Trophoblast cell (in vitro differentiated cells and primary cell): ENCODE measurements around the gene UBE2J2.

Experiments used
- DNase-seq, 2 donors: peaks; one replicate each; pipeline ENCODE4 v3.0.0-alpha.2; 2016
- H2AFZ ChIP-seq: 2 replicates; pipeline ENCODE4 v1.6.1; 2013; ENCODE audit warnings: low read length, moderate library complexity, mild to moderate bottlenecking; ENCODE audit not compliant: insufficient read depth, poor library complexity
- H2AK5ac ChIP-seq: 2 replicates; pipeline ENCODE4 v1.6.1; 2013; ENCODE audit warnings: mild to moderate bottlenecking, low read length
- H2BK120ac ChIP-seq: 2 replicates; pipeline ENCODE4 v1.6.1; 2013; ENCODE audit warnings: low read length, mild to moderate bottlenecking, moderate library complexity; ENCODE audit not compliant: insufficient read depth, poor library complexity
- H2BK12ac ChIP-seq: 2 replicates; pipeline ENCODE4 v1.6.1; 2013; ENCODE audit warnings: mild to moderate bottlenecking, low read length, moderate library complexity
- H2BK5ac ChIP-seq: 2 replicates; pipeline ENCODE4 v1.6.1; 2013; ENCODE audit warnings: low read length, low read depth, moderate library complexity, mild to moderate bottlenecking; ENCODE audit not compliant: poor library complexity
- H3K14ac ChIP-seq: 2 replicates; pipeline ENCODE4 v1.6.1; 2013; ENCODE audit warnings: mild to moderate bottlenecking, low read length
- H3K18ac ChIP-seq: 2 replicates; pipeline ENCODE4 v1.6.1; 2013; ENCODE audit warnings: mild to moderate bottlenecking, low read length
- H3K23ac ChIP-seq: 2 replicates; pipeline ENCODE4 v1.6.1; 2013; ENCODE audit warnings: low read length
- H3K27ac ChIP-seq: 2 replicates; pipeline ENCODE4 v1.5.1; 2013; ENCODE audit warnings: low read depth, mild to moderate bottlenecking, inconsistent platforms, low read length, moderate library complexity
- H3K27me3 ChIP-seq: 2 replicates; pipeline ENCODE4 v1.6.1; 2013; ENCODE audit warnings: inconsistent platforms, mild to moderate bottlenecking, low read length, moderate library complexity; ENCODE audit not compliant: insufficient read depth
- H3K36me3 ChIP-seq, 2 experiments: 1 replicate in 1 of 2; 2 replicates in 1 of 2; pipeline ENCODE4 v1.6.1; 2013; ENCODE audit warnings: low read length in 2 of 2, mild to moderate bottlenecking in 2 of 2, moderate library complexity in 1 of 2; ENCODE audit not compliant: insufficient read depth in 2 of 2, control insufficient read depth in 1 of 2
- H3K4ac ChIP-seq: 2 replicates; pipeline ENCODE4 v1.6.1; 2013; ENCODE audit warnings: low read depth, mild to moderate bottlenecking, low read length, moderate library complexity
- H3K4me1 ChIP-seq, 2 experiments: 1 replicate in 1 of 2; 2 replicates in 1 of 2; pipeline ENCODE4 v1.6.1; 2013; ENCODE audit warnings: low read length in 2 of 2, mild to moderate bottlenecking in 2 of 2, moderate library complexity in 1 of 2; ENCODE audit not compliant: insufficient read depth in 2 of 2, control insufficient read depth in 1 of 2
- H3K4me2 ChIP-seq: 2 replicates; pipeline ENCODE4 v1.6.1; 2013; ENCODE audit warnings: inconsistent platforms, mild to moderate bottlenecking, low read length, moderate library complexity
- H3K4me3 ChIP-seq: 2 replicates; pipeline ENCODE4 v1.5.1; 2013; ENCODE audit warnings: mild to moderate bottlenecking, low read depth, low read length, inconsistent platforms
- H3K79me1 ChIP-seq: one replicate; pipeline ENCODE4 v1.6.1; 2013; ENCODE audit warnings: low read length
- H3K79me2 ChIP-seq: 2 replicates; pipeline ENCODE4 v1.6.1; 2013; ENCODE audit warnings: low read length, mild to moderate bottlenecking; ENCODE audit not compliant: control insufficient read depth, insufficient read depth, poor library complexity
- H3K9ac ChIP-seq: 2 replicates; pipeline ENCODE4 v1.6.1; 2013; ENCODE audit warnings: mild to moderate bottlenecking, low read length
- H3K9me3 ChIP-seq: 2 replicates; pipeline ENCODE4 v1.6.1; 2013; ENCODE audit warnings: low read depth, mild to moderate bottlenecking, control low read depth, inconsistent platforms, low read length; ENCODE audit not compliant: insufficient read depth
- H4K12ac ChIP-seq: 2 replicates; pipeline ENCODE4 v1.6.1; 2013; ENCODE audit warnings: low read depth, mild to moderate bottlenecking, low read length, moderate library complexity
- H4K8ac ChIP-seq: 2 replicates; pipeline ENCODE4 v1.6.1; 2013; ENCODE audit warnings: low read depth, mild to moderate bottlenecking, low read length, moderate library complexity
- H4K91ac ChIP-seq: one replicate; pipeline ENCODE4 v1.6.1; 2013; ENCODE audit warnings: low read depth, mild to moderate bottlenecking, low read length, moderate library complexity
- WGBS: extraction: QIAGEN DNeasy Blood & Tissue Kit; methylation state at CpG from one replicate; pipeline ENCODE4 v1.1.7; 2013; ENCODE audit warnings: missing lambda C conversion rate; ENCODE audit not compliant: insufficient read length, insufficient coverage; ENCODE audit errors: extremely low coverage; 5-methylcytosine and 5-hydroxymethylcytosine counted together

Gene UBE2J2

DNA sequence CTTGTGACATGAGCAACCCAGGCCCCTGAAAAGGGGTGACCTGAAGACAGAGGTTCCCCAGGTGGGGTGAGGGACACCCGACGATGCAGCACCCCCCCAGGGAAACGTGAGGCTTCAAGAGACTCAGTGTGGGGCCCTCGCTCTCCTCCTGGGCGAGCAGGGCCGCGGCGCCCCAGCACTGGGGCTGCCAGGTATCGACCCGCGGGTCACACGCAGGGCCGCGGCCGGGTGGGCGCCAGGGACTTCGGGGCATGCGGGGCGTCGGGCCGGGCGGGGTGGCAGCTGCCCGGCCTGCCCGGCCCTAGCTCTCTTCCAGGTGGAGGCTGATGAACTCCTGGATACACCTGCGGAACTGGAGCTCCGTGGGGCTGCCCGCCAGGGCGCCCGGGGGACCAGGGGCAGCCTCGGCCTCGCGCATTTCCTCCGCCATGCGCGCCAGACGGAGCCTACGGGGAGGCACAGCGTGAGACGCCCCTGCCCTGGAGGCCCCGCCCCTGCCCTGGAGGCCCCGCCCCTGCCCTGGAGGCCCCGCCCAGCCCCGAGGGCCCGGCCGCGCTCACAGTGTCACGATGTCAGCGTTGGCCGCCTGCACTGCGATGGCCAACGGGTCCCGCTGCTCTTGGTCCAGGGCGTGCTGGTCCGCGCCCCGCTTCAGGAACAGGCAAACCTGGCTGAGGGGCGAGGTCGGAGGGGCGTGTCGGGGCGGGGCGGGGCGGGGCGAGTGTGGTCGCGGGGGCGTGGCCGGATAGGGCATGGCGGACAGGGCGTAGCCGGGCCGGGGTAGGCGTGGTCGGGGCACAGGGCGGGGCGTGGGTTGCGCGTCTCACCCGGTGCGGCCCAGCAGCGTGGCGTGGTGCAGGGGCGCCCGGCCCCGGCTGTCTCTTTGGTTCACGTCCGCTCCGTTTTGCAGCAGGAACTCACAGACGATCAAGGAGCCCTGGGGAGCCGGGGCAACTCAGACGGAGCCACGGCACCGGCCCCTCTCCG is 19.9 kb upstream of the UBE2J2 start:
- Histone ChIP-seq H4K8ac (no peak overlapping the region), H3K14ac (no peak overlapping the region), H3K4me1 (no peaks in the 10 kb centered on the region), H3K36me3 (peaks cover 35 to 42% of the 10 kb centered on the region in 2 experiments), H3K27me3 (no peaks in the 10 kb centered on the region), H3K9me3 (peaks cover 6% of the 10 kb centered on the region), H3K27ac (no peak overlapping the region), H3K23ac (no peak overlapping the region), H3K79me1 (no peaks in the 10 kb centered on the region), H2BK12ac (no peak overlapping the region), H3K4ac (no peak overlapping the region), H3K79me2 (no peaks in the 10 kb centered on the region), H3K4me3 (no peak overlapping the region), H4K12ac (no peak overlapping the region), H4K91ac (no peak overlapping the region), H2BK5ac (no peak overlapping the region), H3K18ac (no peak overlapping the region), H3K9ac (no peak overlapping the region), H3K4me2 (no peak overlapping the region), H2AFZ (no peak overlapping the region), H2BK120ac (no peak overlapping the region), H2AK5ac (no peak overlapping the region)
- DNase-seq, result peak in 1 of 2 donors; percentile 42
- no CpG with 5 or more reads among the region's 94 CpGs for WGBS

DNA sequence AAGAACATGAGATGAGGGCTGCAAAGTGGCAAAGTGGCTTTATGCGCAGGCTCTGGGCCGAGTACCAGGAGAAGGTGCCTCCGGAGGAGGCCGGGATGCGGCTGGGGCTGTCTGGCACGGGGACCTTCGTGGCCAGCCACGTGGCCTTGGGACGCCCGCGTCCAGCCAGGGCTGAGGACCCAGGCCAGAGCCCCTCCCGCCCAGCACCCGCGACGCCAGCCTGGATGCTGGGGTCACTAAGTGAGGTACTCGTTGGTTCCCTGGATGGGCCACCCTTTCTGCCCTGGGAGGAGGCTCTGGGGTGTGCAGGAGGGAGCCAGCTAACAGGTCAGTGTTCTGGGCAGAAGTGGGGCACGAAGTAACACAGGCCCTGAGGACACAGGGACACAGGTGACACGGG is 19.2 kb upstream of the UBE2J2 start:
- no peak overlapping the region for H3K4me3 ChIP-seq

GRCh38 chr1:1292442-1292779 is 18.8 kb upstream of the UBE2J2 start:
- no peak overlapping the region for H2BK120ac ChIP-seq

More for the DNA sequence above, 19.2 kb upstream of the UBE2J2 start:
- Histone ChIP-seq H3K14ac (no peak overlapping the region), H3K36me3 (peaks cover 32 to 39% of the 10 kb centered on the region in 2 experiments), H3K23ac (no peak overlapping the region), H3K9ac (no peak overlapping the region), H4K91ac (no peak overlapping the region), H3K18ac (no peak overlapping the region), H2BK5ac (no peak overlapping the region), H2BK12ac (no peak overlapping the region), H4K8ac (no peak overlapping the region), H3K4me1 (no peaks in the 10 kb centered on the region), H3K27ac (no peak overlapping the region), H3K27me3 (no peaks in the 10 kb centered on the region), H4K12ac (no peak overlapping the region), H2BK120ac (no peak overlapping the region), H3K4ac (no peak overlapping the region), H3K4me2 (no peak overlapping the region), H3K79me1 (no peaks in the 10 kb centered on the region), H2AFZ (no peak overlapping the region), H2AK5ac (no peak overlapping the region), H3K9me3 (peaks cover 8% of the 10 kb centered on the region), H3K79me2 (no peaks in the 10 kb centered on the region)
- DNase-seq, result no peak
- WGBS, result no CpG with 5 or more reads among the region's 18 CpGs

GRCh38 chr1:1291548-1292441 is 18.1 kb upstream of the UBE2J2 start:
- Histone ChIP-seq H3K23ac (no peak overlapping the region), H3K4me3 (no peak overlapping the region), H2BK5ac (no peak overlapping the region), H3K27me3 (no peaks in the 10 kb centered on the region), H3K14ac (no peak overlapping the region), H3K4ac (no peak overlapping the region), H3K4me2 (no peak overlapping the region), H3K9ac (no peak overlapping the region), H3K4me1 (no peaks in the 10 kb centered on the region), H2AFZ (no peak overlapping the region), H2BK12ac (no peak overlapping the region), H2BK120ac (no peak overlapping the region), H3K18ac (no peak overlapping the region), H3K27ac (no peak overlapping the region), H4K91ac (no peak overlapping the region), H3K36me3 (peaks cover 26 to 34% of the 10 kb centered on the region in 2 experiments), H3K9me3 (peaks cover 4% of the 10 kb centered on the region), H4K8ac (no peak overlapping the region), H4K12ac (no peak overlapping the region), H3K79me2 (no peaks in the 10 kb centered on the region), H2AK5ac (no peak overlapping the region), H3K79me1 (no peaks in the 10 kb centered on the region)
- peak; percentile 76 to 84 for DNase-seq
- no CpG with 5 or more reads among the region's 45 CpGs for WGBS

More at GRCh38 chr1:1292442-1292779, 18.8 kb upstream of the UBE2J2 start:
- Histone ChIP-seq H4K12ac (no peak overlapping the region), H3K18ac (no peak overlapping the region), H3K4ac (no peak overlapping the region), H3K9ac (no peak overlapping the region), H3K4me3 (no peak overlapping the region), H4K8ac (no peak overlapping the region), H3K9me3 (peaks cover 5% of the 10 kb centered on the region), H2AFZ (no peak overlapping the region), H3K27ac (no peak overlapping the region), H3K23ac (no peak overlapping the region), H2BK5ac (no peak overlapping the region), H3K79me1 (no peaks in the 10 kb centered on the region), H4K91ac (no peak overlapping the region), H3K79me2 (no peaks in the 10 kb centered on the region), H2BK12ac (no peak overlapping the region), H3K14ac (no peak overlapping the region), H3K4me2 (no peak overlapping the region), H3K27me3 (no peaks in the 10 kb centered on the region), H3K4me1 (no peaks in the 10 kb centered on the region), H3K36me3 (peaks cover 28 to 35% of the 10 kb centered on the region in 2 experiments), H2AK5ac (no peak overlapping the region)
- DNase-seq, result no peak
- no CpG with 5 or more reads among the region's 9 CpGs for WGBS
